Measurements from ENCODE around the gene PTGFRN. TPM values are rescaled to one million over a fixed set of nuclear protein-coding genes. Genes with fewer than 3 reads are reported as not detected.

PTGFRN gene
- total and polyA plus RNA-seq, 4 donors, result 5.4 to 12.6 (median 7.2) TPM

DNA sequence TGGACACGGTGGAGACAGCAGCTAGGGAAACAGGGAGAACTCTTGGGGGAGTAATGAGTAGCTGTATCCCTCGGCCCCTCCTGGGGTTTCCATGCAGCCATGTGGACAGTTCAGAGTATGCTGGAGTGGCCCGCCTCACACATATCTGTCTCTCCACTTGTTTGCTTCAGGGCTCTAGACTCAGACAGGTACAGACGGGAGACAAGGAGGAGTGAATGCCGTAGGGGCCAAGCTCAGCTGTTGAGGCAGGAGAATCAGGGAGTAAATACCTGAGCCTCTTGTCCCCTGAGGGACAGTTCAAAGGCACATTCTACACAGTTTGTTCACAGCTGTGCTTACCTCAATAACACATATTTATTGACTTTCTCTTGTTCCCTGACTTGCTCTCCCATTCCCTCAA, 7.7 kb upstream of the PTGFRN start:
- Histone ChIP-seq H3K9ac (ENCODE audit: low read depth in 1 of 2, low read length in 2 of 2) (no peak overlapping the region), H3K27ac (ENCODE audit: low read depth in 1 of 2, low read length in 2 of 2) (no peak overlapping the region), H3K36me3 (ENCODE audit: control insufficient read depth in 4 of 4, insufficient read depth in 3 of 4, low read depth in 1 of 4, low read length in 3 of 4) (no peaks in the 10 kb centered on the region), H3K9me3 (ENCODE audit: control insufficient read depth in 4 of 4, low read length in 3 of 4) (no peaks in the 10 kb centered on the region), H3K27me3 (ENCODE audit: control insufficient read depth in 4 of 4, insufficient read depth in 4 of 4, low read length in 3 of 4) (no peaks in the 10 kb centered on the region), H3K4me1 (ENCODE audit: control insufficient read depth in 4 of 4, insufficient read depth in 4 of 4, low read length in 3 of 4) (no peaks in the 10 kb centered on the region), H3K4me3 (ENCODE audit: low read depth in 1 of 3, low read length in 3 of 3) (no peak overlapping the region)
- DNase-seq (ENCODE audit: low spot score), result no peak
- no peak for TF ChIP-seq ATF3 (IDR thresholded peaks at IDR 0.05)
- 66% methylated on average over 5 of the region's 5 CpGs for WGBS

GRCh38 chr1:116902723-116903383, 6.9 kb upstream of the PTGFRN start:
- WGBS, result 88% methylated on average over 3 of the region's 3 CpGs
- no peak overlapping the region for H3K27ac ChIP-seq (ENCODE audit: low read depth in 1 of 2, low read length in 2 of 2)
- no peaks in the 10 kb centered on the region for H3K9me3 ChIP-seq (ENCODE audit: control insufficient read depth in 4 of 4, low read length in 3 of 4)
- H3K9ac ChIP-seq (ENCODE audit: low read depth in 1 of 2, low read length in 2 of 2), result no peak overlapping the region
- H3K36me3 ChIP-seq (ENCODE audit: control insufficient read depth in 4 of 4, insufficient read depth in 3 of 4, low read depth in 1 of 4, low read length in 3 of 4), result no peaks in the 10 kb centered on the region
- DNase-seq (ENCODE audit: low spot score), result no peak
- no peaks in the 10 kb centered on the region for H3K27me3 ChIP-seq (ENCODE audit: control insufficient read depth in 4 of 4, insufficient read depth in 4 of 4, low read length in 3 of 4)
- no peak for TF ChIP-seq RAD21 (IDR thresholded peaks at IDR 0.05)
- no peak for TF ChIP-seq EGR1 (IDR thresholded peaks at IDR 0.05; ENCODE audit: low read depth in 2 of 2)
- TF ChIP-seq CTCF (IDR thresholded peaks at IDR 0.05; ENCODE audit: low read depth, low read length, missing input control), result no peak
- TF ChIP-seq JUND (IDR thresholded peaks at IDR 0.05), result no peak
- TF ChIP-seq HNF4A (conservative IDR thresholded peaks at IDR 0.05), result no peak
- TF ChIP-seq HNF4G (IDR thresholded peaks at IDR 0.05), result no peak
- TF ChIP-seq REST (IDR thresholded peaks at IDR 0.05), result no peak
- TF ChIP-seq ATF3 (IDR thresholded peaks at IDR 0.05), result no peak
- TF ChIP-seq TAF1 (conservative IDR thresholded peaks at IDR 0.05), result no peak
- no peak for TF ChIP-seq RXRA (IDR thresholded peaks at IDR 0.05)
- TF ChIP-seq YY1 (IDR thresholded peaks at IDR 0.05), result no peak
- TF ChIP-seq FOXA1 (IDR thresholded peaks at IDR 0.05), result no peak
- TF ChIP-seq GABPA (IDR thresholded peaks at IDR 0.05 in 1 of 2, conservative IDR thresholded peaks at IDR 0.05 in 1 of 2), result no peak
- TF ChIP-seq SP1 (IDR thresholded peaks at IDR 0.05), result no peak
- no peak for TF ChIP-seq NR2F2 (IDR thresholded peaks at IDR 0.05)
- no peak for TF ChIP-seq FOXA2 (IDR thresholded peaks at IDR 0.05)
- TF ChIP-seq, protein P1, sequence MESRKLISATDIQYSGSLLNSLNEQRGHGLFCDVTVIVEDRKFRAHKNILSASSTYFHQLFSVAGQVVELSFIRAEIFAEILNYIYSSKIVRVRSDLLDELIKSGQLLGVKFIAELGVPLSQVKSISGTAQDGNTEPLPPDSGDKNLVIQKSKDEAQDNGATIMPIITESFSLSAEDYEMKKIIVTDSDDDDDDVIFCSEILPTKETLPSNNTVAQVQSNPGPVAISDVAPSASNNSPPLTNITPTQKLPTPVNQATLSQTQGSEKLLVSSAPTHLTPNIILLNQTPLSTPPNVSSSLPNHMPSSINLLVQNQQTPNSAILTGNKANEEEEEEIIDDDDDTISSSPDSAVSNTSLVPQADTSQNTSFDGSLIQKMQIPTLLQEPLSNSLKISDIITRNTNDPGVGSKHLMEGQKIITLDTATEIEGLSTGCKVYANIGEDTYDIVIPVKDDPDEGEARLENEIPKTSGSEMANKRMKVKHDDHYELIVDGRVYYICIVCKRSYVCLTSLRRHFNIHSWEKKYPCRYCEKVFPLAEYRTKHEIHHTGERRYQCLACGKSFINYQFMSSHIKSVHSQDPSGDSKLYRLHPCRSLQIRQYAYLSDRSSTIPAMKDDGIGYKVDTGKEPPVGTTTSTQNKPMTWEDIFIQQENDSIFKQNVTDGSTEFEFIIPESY (IDR thresholded peaks at IDR 0.05), result no peak
- TF ChIP-seq MAX (IDR thresholded peaks at IDR 0.05), result no peak
- H3K4me1 ChIP-seq (ENCODE audit: control insufficient read depth in 4 of 4, insufficient read depth in 4 of 4, low read length in 3 of 4), result no peaks in the 10 kb centered on the region
- no peak overlapping the region for H3K4me3 ChIP-seq (ENCODE audit: low read depth in 1 of 3, low read length in 3 of 3)
